ENCODE measurements around the gene KCNC3.
A peak's percentile ranks its signal among the peaks of the same experiment; 100 is the strongest.

KCNC3 gene

GRCh38 chr19:50329146-50329925 lies at the start of gene KCNC3:
TSS of gene KCNC3 (minus strand) at chr19:50329377. CDS start at chr19:50329082, 295 bp downstream.
- DNase-seq (ENCODE audit: low read depth): peak; percentile 90

GRCh38 chr19:50378863-50379236 lies 49.7 kb upstream of the KCNC3 start:
- DNase-seq (ENCODE audit: low read depth): no peak

- DNase-seq (ENCODE audit: low read depth): no peak
Observed at GRCh38 chr19:50378169-50378862, 49.1 kb upstream of the KCNC3 start.

GRCh38 chr19:50377517-50377916 lies 48.3 kb upstream of the KCNC3 start:
- DNase-seq (ENCODE audit: low read depth): no peak

GRCh38 chr19:50377051-50377461 lies 47.9 kb upstream of the KCNC3 start:
- DNase-seq (ENCODE audit: low read depth): no peak

GRCh38 chr19:50376166-50377050 lies 47.2 kb upstream of the KCNC3 start, which contains the start of gene NR1H2:
TSS of gene NR1H2 (plus strand) at chr19:50376457. CDS start at chr19:50377606, 1,149 bp downstream.
- DNase-seq (ENCODE audit: low read depth): peak; percentile 95

GRCh38 chr19:50371914-50372475 lies 42.8 kb upstream of the KCNC3 start:
- no peak for DNase-seq (ENCODE audit: low read depth)

- DNase-seq (ENCODE audit: low read depth): no peak
Observed at GRCh38 chr19:50368649-50369570, 39.7 kb upstream of the KCNC3 start.

GRCh38 chr19:50365434-50366306 lies 36.5 kb upstream of the KCNC3 start, which contains the start of gene NAPSA:
TSS of gene NAPSA (minus strand) at chr19:50365639. CDS start at chr19:50365621, 18 bp downstream.
- DNase-seq (ENCODE audit: low read depth): no peak

- DNase-seq (ENCODE audit: low read depth): no peak
Observed at GRCh38 chr19:50362656-50363424, 33.7 kb upstream of the KCNC3 start.

GRCh38 chr19:50362030-50362412 lies 32.8 kb upstream of the KCNC3 start:
- no peak for DNase-seq (ENCODE audit: low read depth)

GRCh38 chr19:50361290-50362029 lies 32.3 kb upstream of the KCNC3 start:
- DNase-seq (ENCODE audit: low read depth): no peak

GRCh38 chr19:50359328-50359818 lies 30.2 kb upstream of the KCNC3 start:
- DNase-seq (ENCODE audit: low read depth): no peak

GRCh38 chr19:50358483-50359327 lies 29.5 kb upstream of the KCNC3 start:
- DNase-seq (ENCODE audit: low read depth): no peak

- no peak for DNase-seq (ENCODE audit: low read depth)
Observed at GRCh38 chr19:50357178-50358100, 28.3 kb upstream of the KCNC3 start.

GRCh38 chr19:50356691-50357177 lies 27.6 kb upstream of the KCNC3 start:
- no peak for DNase-seq (ENCODE audit: low read depth)
